ENCODE data around the gene LCN2. TPM values are rescaled to one million over a fixed set of nuclear protein-coding genes. Genes with fewer than 3 reads are reported as not detected.

LCN2 gene
- total and polyA plus RNA-seq, 2 experiments from 2014 or later: not detected

DNA sequence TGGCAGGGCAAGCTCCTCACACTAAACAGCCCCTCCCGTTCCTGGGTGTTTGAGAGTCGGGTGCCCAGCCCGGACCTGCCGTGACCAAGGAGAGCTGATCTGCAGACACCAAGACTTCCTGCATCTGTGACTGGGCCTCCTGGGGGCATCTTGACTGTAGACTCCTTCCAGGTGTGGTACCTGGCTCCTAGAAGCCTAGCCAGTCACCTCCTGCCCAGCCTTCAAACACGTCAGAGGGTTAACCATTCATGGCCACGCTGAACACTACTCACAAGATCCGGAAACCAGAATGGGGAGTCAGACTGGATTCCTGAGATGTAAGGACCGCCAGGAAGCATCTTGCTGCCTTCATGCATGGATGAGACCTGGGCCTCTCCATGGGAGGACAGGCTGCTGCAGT lies 3.7 kb upstream of the LCN2 start:
- Histone ChIP-seq H3K9me3 (ENCODE audit: low read depth) (no peaks in the 10 kb centered on the region), H3K36me3 (ENCODE audit: low read depth) (no peaks in the 10 kb centered on the region), H3K4me2 (ENCODE audit: unreplicated experiment) (no peak overlapping the region), H3K4me3 (no peak overlapping the region), H3K27ac (no peak overlapping the region), H3K79me2 (ENCODE audit: insufficient read depth) (no peaks in the 10 kb centered on the region), H3K27me3 (replicated peaks; ENCODE audit: insufficient read depth) (no peaks in the 10 kb centered on the region), H3F3A (ENCODE audit: insufficient read depth) (no peaks in the 10 kb centered on the region), H3K9me2 (ENCODE audit: insufficient read depth) (no peaks in the 10 kb centered on the region), H3K4me1 (ENCODE audit: insufficient read depth) (0 out of 2 replicates have a peak, but pooled peaks cover 3% of the 10 kb centered on the region), H2AFZ (no peak overlapping the region), H3K9ac (no peak overlapping the region), H4K20me1 (ENCODE audit: insufficient read depth) (no peaks in the 10 kb centered on the region)
- no peak for DNase-seq
- 37 to 49% methylated on average over 8 of the region's 8 CpGs for whole genome bisulfite sequencing, 2 experiments (ENCODE audit: low coverage in 1 of 2, low lambda C conversion rate in 2 of 2, missing lambda C conversion rate in 2 of 2)
- TF ChIP-seq EZH2 (IDR thresholded peaks at IDR 0.05; ENCODE audit: insufficient read depth, poor library complexity, severe bottlenecking): no peak
- TF ChIP-seq EZH2phosphoT487 (IDR thresholded peaks at IDR 0.05; ENCODE audit: insufficient read depth, low read depth): no peak
- in situ Hi-C loops (cut with MboI): no loop called here

DNA sequence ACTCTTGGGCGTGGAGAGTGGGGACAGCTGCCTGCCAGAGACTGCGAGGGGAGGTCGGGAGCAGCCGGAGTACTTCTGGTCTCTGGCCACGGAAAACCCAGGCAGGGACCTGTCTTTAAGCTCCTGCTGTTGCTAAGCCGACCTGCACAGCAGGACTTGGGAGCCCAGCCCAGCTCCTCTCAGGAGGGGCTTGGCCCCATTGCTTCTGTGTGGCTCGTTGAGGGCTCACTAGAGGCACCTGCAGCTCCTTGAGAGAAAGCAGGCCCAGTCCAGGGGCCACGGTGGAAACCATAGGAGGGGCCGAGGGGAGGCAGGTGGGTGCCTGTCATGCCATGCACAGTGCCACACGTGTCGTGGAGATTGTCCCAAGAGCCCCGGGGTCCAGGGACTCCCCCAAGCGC lies 3.3 kb upstream of the LCN2 start:
- no peaks in the 10 kb centered on the region for H3F3A ChIP-seq (ENCODE audit: insufficient read depth)
- H3K36me3 ChIP-seq (ENCODE audit: low read depth): no peaks in the 10 kb centered on the region
- no peak for TF ChIP-seq EZH2phosphoT487 (IDR thresholded peaks at IDR 0.05; ENCODE audit: insufficient read depth, low read depth)
- no peak for TF ChIP-seq EZH2 (IDR thresholded peaks at IDR 0.05; ENCODE audit: insufficient read depth, poor library complexity, severe bottlenecking)
- H3K4me1 ChIP-seq (ENCODE audit: insufficient read depth): 0 out of 2 replicates have a peak, but pooled peaks cover 3% of the 10 kb centered on the region
- H3K9ac ChIP-seq: no peak overlapping the region
- no peak overlapping the region for H3K27ac ChIP-seq
- no peak overlapping the region for H3K4me3 ChIP-seq
- no peak overlapping the region for H2AFZ ChIP-seq
- no peaks in the 10 kb centered on the region for H3K9me3 ChIP-seq (ENCODE audit: low read depth)
- no peaks in the 10 kb centered on the region for H3K9me2 ChIP-seq (ENCODE audit: insufficient read depth)
- 54 to 57% methylated on average over 10 to 13 of the region's 13 CpGs for WGBS, 2 experiments (ENCODE audit: low coverage in 1 of 2, low lambda C conversion rate in 2 of 2, missing lambda C conversion rate in 2 of 2)
- no peak overlapping the region for H3K4me2 ChIP-seq (ENCODE audit: unreplicated experiment)
- H3K79me2 ChIP-seq (ENCODE audit: insufficient read depth): no peaks in the 10 kb centered on the region
- no peaks in the 10 kb centered on the region for H4K20me1 ChIP-seq (ENCODE audit: insufficient read depth)
- DNase-seq: no peak
- H3K27me3 ChIP-seq (replicated peaks; ENCODE audit: insufficient read depth): no peaks in the 10 kb centered on the region
- in situ Hi-C loops (cut with MboI): no loop called here

DNA sequence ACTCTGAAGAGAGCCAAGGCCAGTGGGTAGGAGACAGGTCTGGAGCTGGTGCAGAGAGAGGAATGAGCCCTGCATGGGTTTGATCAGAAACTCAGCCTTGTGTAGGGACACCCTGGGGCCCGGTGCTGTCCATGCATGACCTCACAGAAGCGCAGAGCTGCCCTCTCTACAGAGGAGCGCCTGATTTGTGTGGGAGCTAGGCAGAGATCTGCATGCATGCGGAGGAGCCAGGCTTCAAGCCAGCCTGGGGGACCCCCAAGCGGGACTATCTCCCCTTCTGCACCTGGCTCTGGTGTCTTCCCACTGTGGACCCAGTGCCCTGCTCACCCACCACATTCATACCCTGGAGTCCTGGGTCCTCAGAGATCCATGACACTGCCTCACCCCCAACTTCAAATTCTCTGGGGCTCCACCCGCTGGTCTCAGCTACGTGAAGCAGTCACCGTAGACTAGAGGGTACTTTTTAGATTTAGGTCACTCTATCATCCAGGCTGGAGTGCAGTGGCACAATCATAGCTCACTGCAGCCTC lies 2.6 kb upstream of the LCN2 start:
- DNase-seq: no peak
- no peaks in the 10 kb centered on the region for H3K36me3 ChIP-seq (ENCODE audit: low read depth)
- no peak overlapping the region for H3K4me2 ChIP-seq (ENCODE audit: unreplicated experiment)
- no peak overlapping the region for H2AFZ ChIP-seq
- H3K27ac ChIP-seq: no peak overlapping the region
- in situ Hi-C loops (cut with MboI): no loop called here
- H3K9me2 ChIP-seq (ENCODE audit: insufficient read depth): no peaks in the 10 kb centered on the region
- no peaks in the 10 kb centered on the region for H3K27me3 ChIP-seq (replicated peaks; ENCODE audit: insufficient read depth)
- 77 to 86% methylated on average over 7 to 8 of the region's 8 CpGs for WGBS, 2 experiments (ENCODE audit: low coverage in 1 of 2, low lambda C conversion rate in 2 of 2, missing lambda C conversion rate in 2 of 2)
- H3F3A ChIP-seq (ENCODE audit: insufficient read depth): no peaks in the 10 kb centered on the region
- H3K9me3 ChIP-seq (ENCODE audit: low read depth): no peaks in the 10 kb centered on the region
- H3K79me2 ChIP-seq (ENCODE audit: insufficient read depth): no peaks in the 10 kb centered on the region
- no peak overlapping the region for H3K4me3 ChIP-seq
- TF ChIP-seq EZH2 (IDR thresholded peaks at IDR 0.05; ENCODE audit: insufficient read depth, poor library complexity, severe bottlenecking) (no peak), EZH2phosphoT487 (IDR thresholded peaks at IDR 0.05; ENCODE audit: insufficient read depth, low read depth) (no peak)
- no peak overlapping the region for H3K9ac ChIP-seq
- H3K4me1 ChIP-seq (ENCODE audit: insufficient read depth): 0 out of 2 replicates have a peak, but pooled peaks cover 3% of the 10 kb centered on the region
- H4K20me1 ChIP-seq (ENCODE audit: insufficient read depth): no peaks in the 10 kb centered on the region

DNA sequence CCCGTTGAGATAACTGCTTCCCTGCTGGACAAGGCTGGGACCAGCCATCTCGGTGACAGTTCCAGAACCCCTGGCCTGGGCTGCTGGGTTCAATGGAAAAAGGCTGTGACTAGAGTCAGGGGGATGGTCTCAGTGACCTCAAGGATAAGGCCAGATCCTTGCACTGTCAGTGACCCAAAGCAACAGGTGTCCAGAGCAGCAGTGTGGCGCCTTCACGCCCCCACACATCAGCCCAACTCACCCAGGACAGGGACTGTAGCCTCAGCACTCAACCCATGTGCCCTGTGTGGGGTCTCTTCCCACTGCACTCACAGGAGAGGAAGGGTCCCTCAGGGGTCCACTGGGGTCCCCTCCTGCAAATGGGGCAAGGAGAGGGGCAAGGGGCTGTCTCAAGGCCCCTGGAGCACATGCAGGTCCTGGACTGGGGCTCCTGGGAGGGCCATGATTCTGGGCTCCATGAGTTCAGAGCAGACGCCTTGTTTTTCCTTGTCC lies 698 bp upstream of the LCN2 start:
- Histone ChIP-seq H3F3A (ENCODE audit: insufficient read depth) (no peaks in the 10 kb centered on the region), H3K27me3 (replicated peaks; ENCODE audit: insufficient read depth) (no peaks in the 10 kb centered on the region), H3K27ac (no peak overlapping the region), H3K9ac (no peak overlapping the region), H3K36me3 (ENCODE audit: low read depth) (no peaks in the 10 kb centered on the region), H4K20me1 (ENCODE audit: insufficient read depth) (no peaks in the 10 kb centered on the region), H2AFZ (no peak overlapping the region), H3K9me2 (ENCODE audit: insufficient read depth) (no peaks in the 10 kb centered on the region), H3K4me3 (no peak overlapping the region), H3K79me2 (ENCODE audit: insufficient read depth) (no peaks in the 10 kb centered on the region), H3K4me2 (ENCODE audit: unreplicated experiment) (no peak overlapping the region), H3K4me1 (ENCODE audit: insufficient read depth) (0 out of 2 replicates have a peak, but pooled peaks cover under 1% of the 10 kb centered on the region), H3K9me3 (ENCODE audit: low read depth) (no peaks in the 10 kb centered on the region)
- 69 to 75% methylated on average over 5 of the region's 5 CpGs for WGBS, 2 experiments (ENCODE audit: low coverage in 1 of 2, low lambda C conversion rate in 2 of 2, missing lambda C conversion rate in 2 of 2)
- no peak for DNase-seq
- in situ Hi-C loops (cut with MboI): no loop called here
- TF ChIP-seq EZH2 (IDR thresholded peaks at IDR 0.05; ENCODE audit: insufficient read depth, poor library complexity, severe bottlenecking) (no peak), EZH2phosphoT487 (IDR thresholded peaks at IDR 0.05; ENCODE audit: insufficient read depth, low read depth) (no peak)

All from GM23248 (cell line).